Measurements from ENCODE around the gene IAPP.

GRCh38 chr12:21339921-21340320, 32.8 kb upstream of the IAPP start:
- TF ChIP-seq CTCF (IDR thresholded peaks at IDR 0.05) (no peak), POLR2A (IDR thresholded peaks at IDR 0.05) (no peak)

Data from adrenal gland (tissue), 5 donors.